GM19035 (cell line): ENCODE data around the gene IL1A.

Experiments
- ATAC-seq: cut with Tn5 transposase; IDR thresholded peaks from one replicate; pipeline ENCODE4 v1.9.1; 2021; ENCODE audit not compliant: unreplicated experiment

The IL1A gene

DNA sequence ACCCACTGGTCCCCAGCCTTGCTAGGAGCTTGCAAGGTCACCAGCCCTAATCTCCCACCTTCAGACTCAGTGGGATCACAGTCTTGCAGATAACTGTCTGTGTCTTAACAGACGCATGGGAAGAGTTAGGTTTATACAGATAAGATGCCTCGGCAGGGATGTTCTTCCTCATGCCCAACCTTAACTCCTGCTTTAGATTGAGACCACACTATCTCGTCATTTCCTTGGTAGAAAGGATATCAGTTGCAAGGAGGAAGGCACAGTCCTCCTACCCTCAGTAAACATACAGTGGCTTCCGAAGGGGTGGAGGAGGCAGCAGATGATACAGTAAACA is 56.3 kb downstream of the IL1A start:
- ATAC-seq: no peak

DNA sequence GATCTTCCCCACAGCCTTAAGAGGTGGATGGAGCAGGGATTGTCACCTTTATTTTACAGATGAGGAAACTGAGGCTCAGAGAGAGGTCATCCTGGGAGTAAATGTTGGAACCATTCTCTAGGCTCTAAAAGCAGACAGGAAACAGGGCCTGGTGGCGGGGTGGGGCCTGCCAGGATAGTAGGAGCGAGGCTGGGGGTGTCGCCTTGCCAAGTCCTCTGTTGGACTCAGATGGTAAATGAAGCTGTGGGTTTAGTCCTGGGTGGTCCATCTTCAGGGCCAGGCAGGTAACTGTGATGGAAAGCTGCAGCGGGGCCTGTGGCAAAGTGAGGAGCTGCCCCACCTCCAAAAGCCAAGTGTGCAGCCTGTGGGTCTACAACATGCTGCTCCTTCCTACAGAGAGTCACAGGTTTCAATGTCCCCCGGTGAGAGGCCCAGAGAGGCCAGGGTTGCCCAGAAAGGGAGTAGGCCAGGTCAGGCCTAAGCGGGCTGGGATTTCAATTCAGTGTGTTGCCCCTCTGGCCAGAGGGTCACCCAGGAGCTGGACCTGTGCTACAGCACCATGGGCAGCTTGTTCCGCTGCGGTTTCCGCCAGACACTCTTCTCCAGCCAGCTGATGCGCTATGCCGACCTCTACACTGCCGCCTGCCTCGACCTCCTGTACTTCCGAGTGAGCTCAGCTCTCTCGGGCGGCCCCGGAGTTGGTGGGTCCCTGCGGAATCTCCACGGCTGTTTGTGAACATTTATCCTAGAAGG is 56.8 kb downstream of the IL1A start:
- ATAC-seq: no peak

DNA sequence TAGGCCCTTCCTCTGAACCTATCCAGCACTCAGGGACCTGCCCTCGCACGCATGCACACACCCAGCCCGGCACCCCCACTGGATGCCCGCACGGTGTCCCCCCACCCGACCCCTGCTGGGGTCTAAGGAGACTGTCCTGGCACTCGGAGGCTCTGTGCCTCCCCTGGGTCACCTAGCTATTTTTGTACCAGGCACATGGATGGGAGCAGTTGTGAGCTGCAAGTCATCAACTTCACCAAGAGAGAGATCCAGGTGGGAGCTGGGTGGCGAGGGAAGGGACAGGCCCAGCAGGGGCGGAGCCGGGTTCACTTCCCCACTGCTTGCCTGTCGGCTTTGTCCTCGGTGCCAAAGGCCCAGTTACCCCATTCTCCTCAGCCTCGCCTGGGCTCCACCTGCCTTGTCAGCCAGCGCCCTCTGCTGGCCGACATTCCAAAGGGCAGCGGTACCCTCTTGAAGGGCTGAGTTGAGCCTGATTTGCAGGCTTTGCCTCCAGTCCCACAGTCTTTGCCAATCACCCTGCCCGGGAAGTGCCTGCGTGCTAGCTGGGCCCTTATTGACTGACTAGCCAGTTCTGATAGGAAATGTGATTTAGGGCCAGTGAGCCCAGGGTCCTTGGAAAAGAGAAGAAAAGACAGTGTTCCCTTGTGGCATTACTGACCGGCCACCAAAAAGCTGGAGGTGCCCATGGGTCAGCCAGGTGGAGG is 57.7 kb downstream of the IL1A start:
- peak; percentile 72 for ATAC-seq

DNA sequence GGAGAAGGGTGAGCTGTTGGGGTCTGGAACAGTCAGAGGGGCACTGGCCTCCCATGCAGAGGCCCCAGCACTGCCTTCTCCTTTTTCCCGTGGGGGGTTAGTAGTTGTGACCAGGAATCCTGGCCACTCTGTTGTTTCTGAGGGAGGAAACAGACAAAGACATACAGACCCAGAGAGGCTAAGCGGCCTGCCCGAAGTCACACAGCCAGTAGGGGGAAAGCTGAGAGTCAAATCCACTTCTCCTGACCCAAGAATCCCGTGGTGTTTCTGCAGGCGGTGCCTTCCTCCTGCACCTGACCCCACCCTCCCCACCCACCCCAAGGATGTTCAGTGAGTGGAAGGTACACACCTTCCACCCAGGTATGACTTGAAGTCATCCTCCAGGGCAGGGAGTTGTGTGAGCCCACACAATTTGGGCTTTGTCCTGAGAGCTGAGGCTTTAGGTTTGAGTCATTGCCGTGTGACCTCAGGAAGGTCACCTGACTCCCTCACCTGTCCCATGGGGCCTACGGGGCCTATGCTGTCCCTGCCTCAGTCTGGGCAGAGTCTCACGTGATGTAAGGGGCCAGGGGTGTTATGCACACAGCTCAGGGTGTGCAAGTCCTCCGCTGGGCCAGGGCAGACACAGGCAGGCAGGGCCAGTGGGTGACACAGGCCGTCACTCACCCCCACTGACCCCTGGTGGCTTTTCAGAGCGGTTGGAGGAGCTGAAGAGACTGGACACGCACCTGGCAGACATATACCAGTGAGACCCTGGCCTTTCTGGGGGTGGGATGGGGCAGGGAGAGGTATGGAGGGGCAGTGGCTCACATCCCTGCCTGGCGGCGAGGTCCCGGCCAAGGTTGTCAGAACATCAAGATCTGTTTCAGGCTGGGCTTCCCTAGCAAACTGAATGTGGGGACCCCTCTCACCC is 58.5 kb downstream of the IL1A start:
- peak; percentile 47 for ATAC-seq

DNA sequence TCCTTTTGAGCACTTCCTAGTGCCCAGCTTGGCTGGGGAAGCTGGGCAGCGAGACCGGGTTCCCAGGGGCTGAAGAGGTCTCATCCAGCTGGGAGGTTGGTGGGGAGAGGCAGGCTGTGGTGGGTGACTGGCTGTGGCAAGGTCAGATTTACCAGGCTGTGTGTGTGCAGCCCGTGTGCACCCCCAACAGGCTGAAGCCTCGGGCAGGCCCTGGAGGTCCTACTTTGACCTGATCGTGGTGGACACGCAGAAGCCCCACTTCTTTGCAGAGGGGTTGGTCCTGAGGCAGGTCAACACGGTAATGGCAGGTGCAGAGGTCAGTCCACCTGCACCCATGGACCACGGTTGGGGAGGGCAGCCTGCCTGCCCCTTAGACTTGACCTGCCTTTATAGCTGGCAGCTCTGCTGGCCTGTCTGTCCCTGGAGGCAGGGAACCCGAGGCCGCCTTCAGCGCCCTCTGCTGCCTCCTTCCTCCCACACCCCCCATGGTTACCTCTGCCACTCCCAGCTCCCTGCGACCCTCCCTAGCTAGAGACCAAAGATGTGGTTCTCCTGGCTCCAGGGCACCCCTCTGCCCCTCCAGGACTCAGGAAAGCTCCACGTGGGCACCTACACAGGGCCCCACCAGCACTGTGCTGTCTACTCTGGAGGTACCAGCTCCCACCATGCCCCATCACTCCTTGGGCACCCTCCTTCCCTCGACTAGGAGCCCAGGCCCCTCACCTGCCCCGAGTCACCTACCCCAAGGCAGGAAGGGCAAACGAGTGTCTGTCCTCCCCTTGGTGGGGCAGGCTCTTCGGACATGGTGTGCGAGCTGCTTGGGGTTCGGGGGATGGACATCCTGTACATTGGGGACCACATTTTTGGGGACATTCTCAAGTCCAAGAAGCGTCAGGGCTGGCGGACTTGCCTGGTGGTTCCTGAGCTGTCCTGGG is 59.4 kb downstream of the IL1A start:
- no peak for ATAC-seq

DNA sequence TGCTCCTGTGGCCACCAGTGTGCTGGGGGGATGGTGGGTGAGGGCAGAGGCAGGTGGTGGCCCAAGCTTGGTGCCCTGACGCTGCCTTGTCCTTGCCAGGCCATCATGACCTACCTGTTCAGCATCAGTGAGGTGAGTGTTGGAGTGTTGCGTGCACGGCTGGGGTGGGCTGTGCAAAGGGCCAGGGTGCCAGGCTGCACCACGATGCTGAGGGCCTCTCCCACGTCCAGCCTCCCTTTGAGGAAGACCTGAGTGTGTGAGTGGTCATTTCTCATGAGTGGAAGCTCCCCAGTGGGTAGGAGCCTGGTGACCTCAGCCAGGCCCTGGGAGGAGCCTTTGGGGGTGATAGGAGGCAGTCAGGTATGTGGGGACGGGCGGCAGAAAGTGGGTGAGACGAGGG is 60.3 kb downstream of the IL1A start:
- no peak for ATAC-seq
